NCI-H128 (cell line): ENCODE data around the gene ITGA1.
"Not testable (repeated sequence)": the region's sequence is repeated elsewhere in the genome, so short reads cannot be mapped to it uniquely, and the experiment has no call there.

ENCODE experiments used
- DNase-seq: peaks from one replicate; lab custom pipeline; 2025; ENCODE audit not compliant: unreplicated experiment; lab: John Stamatoyannopoulos, UW

The ITGA1 gene

DNA sequence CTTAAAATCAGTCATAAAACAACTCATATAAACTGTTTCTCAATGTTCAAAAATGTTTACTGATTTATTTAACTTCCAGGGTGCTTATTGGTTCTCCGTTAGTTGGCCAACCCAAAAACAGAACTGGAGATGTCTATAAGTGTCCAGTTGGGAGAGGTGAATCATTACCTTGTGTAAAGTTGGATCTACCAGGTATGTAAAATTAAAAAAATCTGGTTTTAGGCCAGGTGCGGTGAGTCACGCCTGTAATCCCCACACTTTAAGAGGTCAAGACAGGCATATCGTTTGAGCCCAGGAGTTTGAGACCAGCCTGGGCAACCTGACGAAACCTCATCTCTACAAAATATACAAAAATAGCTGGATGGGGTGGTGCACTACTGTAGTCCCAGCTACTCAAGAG is 73.7 kb downstream of the ITGA1 start:
- DNase-seq = no peak

DNA sequence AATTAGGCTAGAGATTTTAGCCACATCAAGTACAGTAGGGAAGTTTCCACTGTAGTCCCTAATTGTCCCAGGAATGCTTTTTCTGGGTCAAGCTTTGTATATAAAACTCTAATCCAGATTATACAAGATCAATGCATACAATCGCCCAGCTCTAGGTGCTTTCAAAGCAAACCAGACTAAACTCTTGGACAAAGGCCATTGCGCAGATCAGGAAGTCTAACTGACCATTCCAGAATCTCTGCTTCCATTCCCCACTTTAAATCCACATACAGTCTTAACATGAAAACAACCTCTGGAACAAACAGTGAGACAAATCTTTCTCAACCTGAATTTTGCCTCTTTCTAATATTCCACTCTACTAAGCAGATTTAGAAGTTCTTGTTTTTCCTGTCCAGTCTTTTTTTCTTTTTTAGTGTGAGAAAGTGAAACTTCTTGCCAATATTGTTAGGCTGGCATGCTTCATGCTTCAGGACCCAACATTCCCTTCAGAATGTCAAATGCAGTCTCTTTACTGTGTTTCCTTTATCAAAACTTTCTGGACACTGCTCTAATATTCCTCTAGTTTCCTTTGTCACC is 76.1 kb downstream of the ITGA1 start:
- DNase-seq = no peak

DNA sequence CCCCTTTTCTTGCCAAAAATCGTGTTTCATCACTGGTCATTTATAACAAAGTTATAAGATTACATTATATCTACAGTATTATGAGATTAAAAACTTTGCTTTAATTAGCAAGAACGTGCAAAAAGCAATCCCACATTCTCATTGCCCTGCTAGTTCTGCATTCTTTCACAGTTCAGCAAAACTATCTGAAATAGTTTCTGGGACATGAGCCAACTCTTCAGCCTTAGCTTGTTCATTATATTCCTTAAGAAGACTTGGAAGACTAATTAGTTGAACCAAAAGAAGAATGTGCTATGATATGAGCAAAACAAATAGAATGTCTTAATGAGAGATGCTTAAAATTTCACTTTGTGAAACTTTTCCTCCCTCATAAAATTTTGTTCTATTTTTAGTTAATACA is 76.7 kb downstream of the ITGA1 start:
- DNase-seq = no peak

DNA sequence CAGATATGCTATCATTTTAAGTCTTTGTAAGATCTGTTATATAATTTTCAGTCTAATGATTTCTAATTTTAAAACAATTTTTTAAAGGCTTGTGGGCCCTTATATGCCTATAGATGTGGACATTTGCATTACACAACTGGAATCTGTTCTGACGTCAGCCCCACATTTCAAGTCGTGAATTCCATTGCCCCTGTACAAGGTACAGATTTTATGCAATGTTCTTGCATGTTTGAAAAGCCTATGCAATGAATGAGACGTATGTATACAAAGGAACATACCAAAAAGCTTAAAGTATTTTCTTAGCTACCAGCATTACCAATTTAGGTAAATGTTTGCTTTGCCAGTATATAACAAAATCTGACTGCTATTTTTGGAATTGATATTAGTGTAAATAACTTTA is 77.2 kb downstream of the ITGA1 start:
- no peak for DNase-seq

DNA sequence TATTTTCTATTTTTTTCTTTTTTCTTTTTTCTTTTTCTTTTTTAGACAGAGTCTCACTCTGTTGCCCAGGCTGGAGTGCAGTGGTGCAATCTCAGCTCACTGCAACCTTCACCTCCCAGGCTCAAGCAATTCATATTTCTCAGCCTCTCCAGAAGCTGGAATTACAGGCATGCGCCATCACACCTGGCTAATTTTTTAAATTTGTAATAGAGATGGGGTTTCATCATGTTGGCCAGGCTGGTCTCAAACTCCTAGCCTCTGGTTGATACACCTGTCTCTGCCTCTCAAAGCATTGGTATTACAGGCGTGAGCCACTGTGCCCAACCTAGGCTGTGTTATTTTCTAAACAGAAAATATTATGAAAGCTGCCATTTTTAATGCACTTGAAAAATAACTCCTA is 78.3 kb downstream of the ITGA1 start:
- not testable (repeated sequence) for DNase-seq

DNA sequence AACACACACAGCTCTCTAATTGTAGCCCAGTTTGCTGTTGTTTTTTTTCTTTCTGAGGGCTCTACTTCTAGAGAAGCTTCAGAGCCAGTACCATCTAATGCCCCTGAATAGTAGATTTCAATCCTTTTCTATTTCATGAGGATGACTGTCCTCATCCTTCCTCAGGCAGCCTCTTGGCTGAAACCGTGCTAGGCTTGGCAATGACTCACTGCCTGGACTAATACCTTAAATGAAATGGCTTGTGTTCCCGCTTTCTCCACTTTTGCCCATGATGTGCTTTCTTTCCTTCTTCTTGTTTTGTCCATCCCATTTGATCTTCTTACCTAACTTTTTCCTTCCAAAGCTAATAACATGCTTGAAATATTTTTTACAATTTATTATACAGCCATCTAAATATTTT is 80.1 kb downstream of the ITGA1 start:
- no peak for DNase-seq

DNA sequence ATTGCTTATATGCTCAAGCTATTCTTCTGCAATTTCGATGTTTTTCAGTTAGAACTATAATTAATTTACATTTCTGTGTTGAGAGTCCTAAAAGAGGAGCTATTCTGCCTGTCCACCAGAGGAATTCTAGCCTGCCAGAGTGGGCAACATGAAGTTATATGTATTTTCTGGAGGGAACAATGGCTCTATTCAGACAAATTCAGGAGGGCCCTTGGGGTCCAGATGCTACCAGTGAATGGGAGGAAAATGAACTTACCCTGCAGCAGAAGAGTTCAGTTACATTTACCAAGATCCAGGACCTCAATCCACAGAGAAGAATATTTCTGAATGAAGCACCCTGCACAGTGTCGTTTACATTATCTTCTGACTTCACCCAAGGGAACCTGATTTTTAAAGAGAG is 80.7 kb downstream of the ITGA1 start:
- no peak for DNase-seq

DNA sequence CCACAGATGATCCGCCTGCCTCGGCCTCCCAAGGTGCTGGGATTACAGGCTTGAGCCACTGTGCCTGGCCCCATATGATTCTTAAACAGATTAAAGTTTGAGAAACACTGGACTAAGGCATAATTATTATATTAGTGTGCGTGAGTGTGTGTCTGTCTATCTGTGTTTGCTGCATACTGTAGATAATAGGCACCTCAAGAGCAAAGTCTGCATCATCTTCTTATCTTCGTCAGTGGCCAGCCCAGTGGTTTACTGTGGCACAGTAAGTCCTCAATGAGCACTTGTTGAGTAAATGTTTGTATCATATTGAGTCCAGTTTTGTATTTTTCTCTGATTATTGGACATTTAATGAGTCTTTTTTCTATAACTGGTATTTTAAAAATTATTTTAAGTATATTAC is 81.7 kb downstream of the ITGA1 start:
- no peak for DNase-seq

DNA sequence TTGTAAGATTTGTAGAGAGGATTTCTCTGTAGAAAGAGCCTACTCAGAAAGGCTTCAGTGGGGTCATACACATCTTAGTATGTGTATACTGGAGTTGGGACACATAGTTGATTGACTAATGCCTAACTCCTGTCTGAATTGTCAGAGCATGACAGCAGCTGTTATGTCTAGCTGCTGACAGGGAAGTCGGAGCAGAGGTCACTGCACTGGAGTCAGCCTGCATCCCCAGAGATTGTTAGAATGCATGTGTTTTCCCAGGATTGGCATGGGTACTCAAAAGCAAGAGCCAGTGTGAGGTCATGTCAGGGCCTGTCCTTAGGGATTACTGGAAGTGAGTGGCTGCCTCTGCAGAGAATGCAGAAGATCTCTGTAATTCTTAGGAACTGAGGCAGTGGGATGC is 82.7 kb downstream of the ITGA1 start:
- no peak for DNase-seq

DNA sequence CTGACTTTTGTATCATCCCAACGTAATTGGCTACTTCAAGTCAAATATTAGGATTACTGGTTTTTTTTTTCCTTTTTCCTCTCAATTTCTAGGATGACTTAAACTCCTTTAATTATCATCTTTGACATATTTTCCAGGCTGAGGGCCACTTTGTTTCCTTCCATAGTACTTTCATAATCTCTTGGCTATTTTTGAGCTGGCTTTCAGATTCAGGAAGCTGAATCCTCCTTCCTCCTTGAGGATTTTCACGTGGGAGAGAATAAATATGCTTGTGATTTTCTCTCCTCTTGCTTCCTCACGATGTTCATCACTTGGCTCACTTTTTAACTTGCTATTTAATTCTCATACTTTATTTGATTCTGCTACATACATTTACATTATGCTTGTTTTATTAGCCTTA is 88.1 kb downstream of the ITGA1 start:
- no peak for DNase-seq

DNA sequence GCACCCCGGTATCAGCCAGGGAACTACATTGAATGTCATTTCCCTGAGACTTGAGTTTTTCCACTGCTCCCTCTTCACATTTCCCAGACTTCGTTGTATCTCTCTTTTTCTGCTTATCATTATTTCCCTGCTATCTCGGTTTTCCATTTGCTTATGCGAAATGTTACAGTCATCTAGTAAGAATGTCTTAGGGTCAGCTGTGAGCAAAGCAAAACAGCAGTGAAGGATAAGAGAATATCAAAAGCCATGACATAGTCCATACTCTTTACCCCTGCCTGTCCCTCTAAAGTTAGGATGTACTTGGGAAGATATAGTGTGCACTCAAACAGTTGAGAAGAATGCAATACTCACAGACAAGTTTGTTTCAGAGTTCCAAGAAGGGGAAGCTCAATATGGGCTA is 88.7 kb downstream of the ITGA1 start:
- no peak for DNase-seq

DNA sequence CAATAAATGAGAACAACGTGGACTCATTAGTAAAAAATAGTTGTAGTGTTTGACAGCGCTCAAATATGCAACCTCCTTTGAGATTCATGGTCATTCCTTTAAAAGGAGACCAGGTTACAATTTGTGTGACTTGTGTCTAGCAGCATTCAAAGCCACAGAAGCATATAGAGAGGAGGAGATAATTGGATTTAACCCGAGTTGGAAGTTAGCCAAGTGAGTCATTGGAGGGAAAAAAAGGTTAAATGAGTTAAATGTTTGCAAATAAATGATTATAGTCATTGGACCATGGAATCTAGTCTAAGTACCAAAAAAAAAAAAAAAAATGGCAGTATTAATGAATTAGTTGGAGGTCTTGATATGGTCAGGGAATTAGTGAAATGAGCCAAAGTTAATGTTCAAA is 90.9 kb downstream of the ITGA1 start:
- no peak for DNase-seq

DNA sequence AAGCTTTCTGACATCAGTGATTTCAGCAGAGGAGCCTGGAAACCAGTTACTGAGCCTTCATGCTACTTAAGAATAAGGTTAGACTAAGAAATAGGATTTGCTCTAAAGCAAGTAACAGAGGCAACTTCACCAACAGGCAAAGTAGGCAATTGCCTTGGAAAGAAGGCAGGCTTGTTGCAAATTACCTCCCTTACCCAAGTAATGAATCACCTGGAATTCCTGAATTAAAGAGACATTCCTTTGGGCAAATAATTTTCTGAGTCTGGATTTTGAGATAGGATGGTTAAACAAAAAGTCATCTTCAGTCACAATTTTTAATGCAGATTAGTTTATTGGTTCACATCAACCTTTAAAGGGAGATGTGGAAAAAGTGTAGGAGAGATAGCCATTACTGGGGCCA is 92.8 kb downstream of the ITGA1 start:
- no peak for DNase-seq

DNA sequence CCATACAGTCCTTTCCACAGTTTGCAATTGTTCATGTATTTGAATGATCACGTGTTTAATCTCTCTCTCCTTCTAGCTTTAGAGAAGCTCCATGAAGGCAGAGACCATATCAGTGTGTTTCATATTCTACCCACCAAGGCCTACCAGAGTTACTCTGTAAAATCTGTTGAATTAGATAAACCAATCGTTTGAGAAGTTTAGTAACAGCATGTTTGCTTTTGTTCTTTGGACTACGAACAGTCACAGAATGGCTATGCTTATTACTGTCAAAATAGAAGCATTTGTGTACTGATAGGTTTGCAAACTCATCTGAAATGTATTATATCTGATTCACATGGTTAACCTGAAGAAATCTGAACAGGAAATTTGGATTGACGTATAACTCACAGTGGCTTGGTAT is 93.8 kb downstream of the ITGA1 start:
- no peak for DNase-seq

DNA sequence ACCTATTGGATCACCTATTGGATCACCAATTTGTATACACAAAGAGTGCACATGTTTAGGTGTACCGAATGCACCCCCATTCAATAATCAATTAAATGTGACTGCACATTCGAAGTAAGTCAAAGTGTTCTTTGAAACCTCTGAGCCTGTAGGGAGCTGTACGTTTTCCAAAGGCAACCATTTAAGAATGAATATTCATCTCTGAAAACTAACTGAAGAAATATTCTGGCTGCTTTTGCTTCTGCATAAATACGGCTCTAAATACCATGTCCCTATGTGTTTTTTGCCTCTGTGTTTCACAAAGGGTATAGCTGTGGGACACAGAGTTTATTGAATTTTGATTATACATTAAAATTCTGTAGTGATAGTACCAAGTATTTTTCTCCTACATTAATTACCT is 95.4 kb downstream of the ITGA1 start:
- no peak for DNase-seq

DNA sequence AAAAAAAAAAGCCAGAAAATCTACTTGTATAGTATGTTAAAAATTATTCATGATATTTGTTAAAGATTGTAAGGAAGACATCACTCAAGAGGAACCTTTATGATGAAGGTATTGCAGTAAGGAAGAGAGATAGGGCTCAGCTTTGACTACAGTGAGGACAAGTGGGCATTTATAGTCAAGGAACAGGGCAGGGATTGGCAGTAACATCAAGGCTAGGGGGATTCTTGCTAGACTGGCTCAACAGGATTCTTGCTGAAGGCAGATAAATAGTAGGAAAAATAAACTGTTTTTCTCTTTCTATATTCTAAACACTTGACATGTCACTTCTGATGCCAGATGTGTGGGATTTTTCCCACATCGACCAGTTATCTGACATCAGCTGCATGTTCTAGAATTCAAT is 96.7 kb downstream of the ITGA1 start:
- no peak for DNase-seq

DNA sequence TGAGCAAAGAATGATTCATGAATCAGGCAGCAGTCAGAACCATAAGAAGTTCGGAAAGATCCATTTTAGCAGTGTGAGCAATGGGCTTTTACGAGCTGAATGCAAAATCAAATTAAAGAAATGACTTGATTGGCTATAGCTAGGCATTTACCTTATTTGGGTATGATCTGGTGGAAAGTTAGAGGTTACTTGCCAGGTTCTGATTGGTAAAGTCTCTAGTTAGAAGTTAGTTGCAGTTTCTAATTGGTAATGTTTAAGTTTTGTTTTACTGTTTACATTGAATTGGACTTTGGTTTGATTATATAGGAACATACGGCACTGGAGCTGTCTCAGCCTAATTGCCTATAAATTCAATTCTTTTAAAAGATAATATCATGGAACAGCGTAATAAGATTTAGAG is 97.9 kb downstream of the ITGA1 start:
- DNase-seq = no peak

DNA sequence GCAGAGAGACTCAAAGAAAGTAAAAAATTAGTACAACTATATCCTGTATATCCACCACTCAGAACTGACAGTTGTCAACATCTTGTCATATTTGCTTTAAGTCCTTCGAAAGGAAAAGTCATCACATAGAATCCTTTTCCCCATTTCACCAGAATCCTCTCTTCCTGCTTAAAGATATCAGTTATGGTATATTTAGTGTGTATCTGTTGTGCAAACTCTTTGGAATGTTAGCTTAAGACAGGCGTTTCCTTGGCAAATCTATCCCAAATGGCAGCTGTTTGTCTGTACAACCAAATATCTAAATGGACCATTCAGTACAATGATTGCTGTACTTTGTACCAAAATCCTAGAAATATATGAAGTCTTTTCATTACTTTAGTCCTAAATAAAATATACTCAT is 98.5 kb downstream of the ITGA1 start:
- DNase-seq = no peak

DNA sequence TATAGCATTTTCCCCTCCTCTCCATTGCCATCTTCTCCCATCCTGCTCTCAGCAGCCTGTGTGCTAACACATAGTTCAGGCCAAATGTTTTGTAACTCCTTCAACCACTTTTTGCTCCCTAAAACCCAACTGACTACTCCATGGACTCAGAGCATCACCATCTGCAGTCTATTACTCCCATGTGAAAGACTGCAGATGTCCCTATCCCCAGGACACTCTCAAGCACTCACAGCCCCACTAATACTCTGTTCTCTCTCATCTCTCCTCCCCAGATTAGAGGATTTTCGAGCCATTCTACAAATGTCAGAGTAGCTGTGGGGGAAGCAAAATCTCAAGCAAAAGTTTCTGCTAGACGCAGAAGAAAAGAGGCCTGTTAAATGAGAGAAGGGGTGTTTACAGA is 99.3 kb downstream of the ITGA1 start:
- no peak for DNase-seq

DNA sequence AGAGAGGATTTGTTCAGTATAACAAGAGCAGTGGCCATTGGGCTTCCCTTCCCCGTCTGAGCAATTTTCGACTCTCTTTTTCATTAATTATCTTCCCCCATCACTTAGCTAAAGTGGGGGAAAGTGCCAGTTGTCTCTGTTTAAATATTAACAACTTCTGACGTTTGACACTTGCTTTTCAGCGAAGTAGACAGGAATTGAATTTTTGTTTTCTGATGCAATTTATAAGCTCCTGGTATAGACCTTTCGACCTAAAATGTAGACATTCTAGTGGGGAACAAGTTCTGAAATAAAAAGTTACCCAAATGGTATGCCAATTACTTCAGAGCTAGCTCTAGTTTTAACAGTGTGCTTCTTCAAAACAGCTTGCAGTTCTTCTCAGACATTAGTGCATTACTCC is 100.6 kb downstream of the ITGA1 start:
- DNase-seq = no peak

DNA sequence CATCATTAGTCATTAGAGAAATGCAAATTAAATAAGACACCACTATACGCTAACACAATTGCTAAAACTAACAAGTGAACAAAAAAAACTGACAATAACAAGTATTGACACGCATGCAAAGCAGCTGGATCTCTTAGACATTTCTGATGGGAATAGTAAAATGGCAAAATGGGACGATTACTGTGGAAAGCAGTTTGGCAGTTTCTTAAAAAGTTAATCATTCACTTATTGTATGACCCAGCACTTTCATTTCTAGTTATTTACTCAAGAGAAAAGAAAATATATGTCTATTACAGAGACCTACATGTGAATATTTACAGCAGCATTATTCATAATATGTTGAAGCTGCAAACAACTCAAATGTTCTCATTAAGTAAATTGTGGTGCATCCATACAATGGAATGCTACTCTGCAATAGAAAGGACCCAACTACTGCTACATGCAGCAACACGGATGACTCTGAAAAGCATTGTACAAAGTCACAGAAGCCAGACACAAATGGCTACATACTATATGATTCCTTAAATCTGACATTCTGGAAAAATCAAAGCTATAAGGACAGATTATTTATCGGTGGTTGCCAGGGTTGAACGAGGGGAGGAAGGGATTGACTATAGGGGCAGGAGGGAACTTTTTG is 104.6 kb downstream of the ITGA1 start:
- DNase-seq = no peak

DNA sequence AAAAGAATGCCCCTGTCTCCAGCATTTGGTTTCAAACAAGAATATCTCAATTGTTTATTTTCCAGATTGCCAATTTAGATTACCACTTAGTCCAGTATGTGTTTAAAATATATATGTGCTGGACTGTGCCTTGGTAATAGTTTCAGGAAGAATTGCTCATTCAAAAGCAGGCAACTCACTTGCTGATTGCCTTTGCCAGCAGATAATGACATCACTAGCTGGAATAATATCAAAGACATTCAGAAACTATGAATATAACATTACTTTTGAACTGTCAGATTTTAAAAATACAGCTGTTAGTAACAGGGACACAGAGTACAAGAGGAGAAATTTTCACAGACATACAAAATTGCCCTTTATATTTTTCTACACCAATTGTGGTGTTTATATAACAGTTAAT is 105.4 kb downstream of the ITGA1 start:
- no peak for DNase-seq

DNA sequence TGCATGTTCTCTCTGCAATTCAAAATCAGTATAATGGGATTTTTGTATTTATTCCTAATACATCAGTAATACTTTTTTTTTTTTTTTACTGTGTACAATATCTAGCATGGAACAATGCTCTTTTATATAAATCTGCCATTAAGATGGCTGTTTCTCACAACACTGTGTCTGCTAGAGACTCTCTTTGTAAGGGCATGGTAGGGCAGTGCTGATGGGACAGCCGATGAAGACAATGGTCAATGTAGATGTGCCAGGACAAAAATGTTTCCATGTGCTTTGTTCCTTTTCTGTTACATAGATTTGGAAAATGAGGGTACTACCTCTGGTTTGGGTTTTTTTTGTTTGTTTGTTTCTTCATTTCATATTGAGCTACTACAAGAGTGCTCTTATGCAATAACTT is 106.1 kb downstream of the ITGA1 start:
- no peak for DNase-seq
